GM19035 (cell line): ENCODE data around the gene C1orf21.

Experiments used
- ATAC-seq: cut with Tn5 transposase; IDR thresholded peaks from one replicate; pipeline ENCODE4 v1.9.1; 2021; ENCODE audit not compliant: unreplicated experiment

Gene C1orf21

DNA sequence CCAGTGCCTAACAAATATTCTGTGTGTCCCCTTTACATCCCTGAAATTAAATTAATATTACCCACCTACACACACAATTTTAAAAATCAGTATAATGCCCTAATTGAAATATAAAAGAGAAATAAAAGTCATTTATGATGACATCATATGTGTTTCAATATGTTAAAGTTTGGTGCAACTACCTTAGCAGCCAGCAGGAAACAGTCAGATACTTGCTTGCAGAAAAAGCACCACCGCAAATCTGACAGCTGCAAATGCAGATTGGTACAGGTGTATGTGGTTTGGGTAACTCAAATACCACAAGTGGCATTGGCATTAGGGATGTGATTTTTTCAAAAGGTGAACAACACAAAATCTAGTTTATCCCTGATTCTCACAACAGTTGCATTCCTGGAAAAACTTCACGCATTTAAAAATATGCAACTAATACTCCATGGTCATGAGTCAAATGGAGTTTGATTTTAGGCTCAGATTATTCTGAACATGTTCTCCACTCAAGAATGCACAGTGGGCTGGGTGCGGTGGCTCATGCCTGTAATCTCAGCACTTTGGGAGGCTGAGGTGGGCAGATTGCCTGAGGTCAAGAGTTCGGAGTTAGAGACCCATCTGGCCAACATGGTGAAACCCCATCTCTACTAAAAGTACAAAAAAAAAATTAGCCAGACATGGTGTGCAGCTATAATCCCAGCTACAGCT is 261.5 kb downstream of the C1orf21 start:
- ATAC-seq = no peak

GRCh38 chr1:184648856-184649201 is 262.0 kb downstream of the C1orf21 start:
- no peak for ATAC-seq

DNA sequence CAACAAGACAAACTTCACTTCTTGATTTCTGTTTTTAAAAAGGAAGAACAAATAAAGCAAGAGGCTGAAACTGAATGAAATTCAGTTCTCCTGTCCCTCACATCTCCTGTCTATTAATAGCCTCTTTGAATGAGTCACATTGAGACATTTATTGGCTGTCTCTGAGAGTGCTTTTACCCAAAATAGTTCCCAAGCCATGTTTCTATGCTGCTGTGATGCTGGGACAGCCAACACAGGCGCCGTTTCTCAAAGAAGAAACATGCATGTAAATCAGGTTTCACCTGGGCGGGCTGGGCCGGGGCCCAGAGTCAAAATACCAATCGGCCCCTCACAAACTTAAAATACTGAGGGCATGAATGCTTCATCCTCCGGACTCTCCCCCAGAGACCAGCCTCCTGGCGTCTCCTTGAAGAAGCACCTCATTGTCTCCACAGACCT is 262.6 kb downstream of the C1orf21 start:
- ATAC-seq = peak; percentile 94

DNA sequence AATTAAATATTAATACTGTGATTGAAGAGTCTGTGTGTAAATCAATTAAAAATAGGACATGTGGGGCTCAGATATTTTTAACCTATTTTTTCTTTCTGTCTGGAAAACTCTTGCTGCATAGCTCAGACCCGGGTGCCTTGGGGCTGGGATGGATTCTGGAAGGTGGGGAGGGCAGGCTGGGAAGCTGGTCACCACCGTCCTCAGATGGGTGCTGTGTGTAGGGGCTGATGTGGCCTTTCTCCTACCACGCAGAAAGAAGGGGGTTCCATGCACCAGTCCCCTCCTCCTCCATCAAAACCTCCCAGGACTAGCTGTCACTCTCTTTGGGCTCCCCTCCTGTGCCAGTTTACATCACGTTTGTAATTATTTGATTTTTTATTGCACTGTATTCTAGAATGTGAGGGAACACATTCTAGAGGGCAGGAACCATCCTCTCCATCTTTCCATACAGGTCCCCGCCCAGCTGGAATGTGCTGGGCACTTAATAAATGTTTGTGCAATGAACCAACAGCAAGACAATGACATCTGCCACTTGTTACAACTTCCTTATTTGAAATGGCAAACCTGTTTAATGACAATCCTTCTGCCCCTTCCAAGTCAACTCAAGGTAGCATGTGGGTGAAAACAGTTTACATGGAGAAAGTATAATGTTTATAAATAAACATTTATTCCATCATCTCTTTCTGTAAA is 263.5 kb downstream of the C1orf21 start:
- no peak for ATAC-seq

DNA sequence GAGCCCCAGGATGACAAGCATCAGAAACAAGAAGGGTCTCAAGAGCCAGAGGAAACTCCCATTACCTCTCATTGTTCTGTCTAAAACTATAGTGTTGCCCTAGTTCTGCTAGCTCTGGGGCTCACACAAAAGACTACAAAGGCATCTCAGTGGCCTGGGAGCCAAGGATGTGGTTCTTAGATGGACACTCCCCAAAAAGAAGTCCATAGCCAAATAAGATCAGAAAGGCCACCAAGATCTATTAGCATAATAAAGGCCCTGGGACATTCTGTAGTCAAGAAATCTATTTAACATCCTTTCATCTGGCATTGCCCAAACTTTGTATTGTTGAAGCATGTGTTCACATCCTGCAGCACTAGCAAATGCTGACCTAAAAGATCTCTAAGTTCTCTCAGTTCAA is 268.4 kb downstream of the C1orf21 start:
- no peak for ATAC-seq

DNA sequence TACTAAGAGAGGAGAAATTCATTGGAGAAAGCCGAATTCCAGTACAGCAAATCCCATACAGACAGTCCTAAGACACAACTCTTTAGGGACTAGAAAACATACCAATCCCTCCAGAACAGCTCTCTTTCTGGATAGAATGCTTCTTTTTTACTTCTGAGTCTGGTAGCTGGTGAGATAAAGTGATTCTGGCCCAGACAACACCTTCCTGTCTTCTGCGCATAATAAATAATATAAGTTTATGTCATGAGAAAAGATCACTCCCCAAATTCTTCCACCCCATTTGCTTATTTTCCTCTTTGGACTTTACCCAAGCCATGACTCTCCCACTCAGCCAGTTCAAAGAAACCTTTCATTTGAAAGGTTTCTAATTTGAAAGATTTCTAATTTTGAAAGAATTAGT is 269.4 kb downstream of the C1orf21 start:
- no peak for ATAC-seq

GRCh38 chr1:184658055-184658454 is 271.2 kb downstream of the C1orf21 start:
- no peak for ATAC-seq

GRCh38 chr1:184660462-184661191 is 273.8 kb downstream of the C1orf21 start:
- no peak for ATAC-seq

DNA sequence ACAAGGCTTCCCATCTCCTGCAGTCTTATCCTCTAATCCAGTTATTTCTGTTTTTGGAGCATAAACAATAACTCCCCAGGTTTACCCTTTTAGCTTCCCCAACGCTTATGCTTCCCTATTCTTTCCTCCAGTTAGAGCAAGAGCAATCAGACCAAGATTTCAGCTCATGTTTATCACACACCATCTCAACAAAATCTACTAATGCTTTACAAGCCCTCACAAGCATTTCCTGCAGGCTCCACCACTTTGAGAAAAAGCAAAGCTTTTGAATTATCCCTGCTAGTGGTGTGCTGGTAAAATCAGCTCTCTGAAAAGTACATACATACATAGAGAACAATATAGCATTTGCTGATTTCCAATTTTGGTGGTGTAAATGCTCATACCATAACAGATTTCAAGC is 275.0 kb downstream of the C1orf21 start:
- no peak for ATAC-seq

DNA sequence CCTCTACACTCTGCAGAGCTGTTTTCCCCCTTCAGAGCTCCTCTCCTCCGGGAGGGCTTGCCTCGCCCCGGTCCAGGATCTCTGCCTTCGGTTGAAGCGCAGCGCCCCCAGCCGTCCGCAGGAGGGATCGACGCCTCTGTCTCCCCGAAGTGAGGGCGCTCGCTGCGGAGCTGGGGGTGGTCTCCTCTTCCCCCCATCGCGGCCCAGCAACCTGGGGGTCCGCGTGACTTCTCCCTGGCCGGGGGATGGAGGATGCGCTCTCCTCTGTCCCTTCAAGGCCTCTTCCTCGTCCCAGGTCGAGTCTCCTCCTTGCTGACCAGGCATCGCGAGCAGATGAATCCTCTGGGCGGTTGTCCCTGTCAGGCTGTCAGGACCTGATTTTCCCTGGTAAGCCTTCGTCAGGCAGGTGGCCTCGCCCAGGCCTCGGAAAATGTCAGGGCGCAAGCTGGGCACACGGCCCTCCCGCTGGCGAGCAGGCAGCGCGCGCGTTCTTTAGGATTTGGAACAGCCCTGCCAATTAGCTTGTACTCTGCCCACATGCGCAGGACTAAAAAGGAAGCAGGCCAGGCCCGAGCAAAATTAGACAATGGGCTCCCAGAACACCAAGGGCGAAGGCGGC is 277.3 kb downstream of the C1orf21 start:
- no peak for ATAC-seq

GRCh38 chr1:184664661-184665060 is 277.8 kb downstream of the C1orf21 start:
- no peak for ATAC-seq

DNA sequence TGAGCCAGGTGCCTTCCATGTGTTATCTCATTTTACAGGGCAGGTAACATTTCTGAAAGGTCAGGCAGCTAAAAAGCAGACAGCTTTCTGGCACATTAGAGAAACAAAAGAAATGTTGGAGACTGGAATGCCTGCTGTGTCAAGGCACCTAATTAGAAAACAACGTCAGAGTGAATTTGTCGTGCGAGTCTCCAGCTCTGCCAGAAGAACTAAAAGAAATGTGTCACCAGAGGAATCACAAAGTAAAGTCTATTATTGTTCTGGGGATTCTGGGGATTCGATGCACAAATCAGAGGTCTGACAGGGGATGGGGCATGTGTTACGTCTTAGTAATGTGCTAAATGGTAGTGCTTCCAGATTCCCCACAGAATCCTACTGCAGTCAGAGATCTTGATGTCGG is 278.5 kb downstream of the C1orf21 start:
- ATAC-seq = no peak

- no peak for ATAC-seq
Observed at GRCh38 chr1:184669391-184669790, 282.6 kb downstream of the C1orf21 start.

DNA sequence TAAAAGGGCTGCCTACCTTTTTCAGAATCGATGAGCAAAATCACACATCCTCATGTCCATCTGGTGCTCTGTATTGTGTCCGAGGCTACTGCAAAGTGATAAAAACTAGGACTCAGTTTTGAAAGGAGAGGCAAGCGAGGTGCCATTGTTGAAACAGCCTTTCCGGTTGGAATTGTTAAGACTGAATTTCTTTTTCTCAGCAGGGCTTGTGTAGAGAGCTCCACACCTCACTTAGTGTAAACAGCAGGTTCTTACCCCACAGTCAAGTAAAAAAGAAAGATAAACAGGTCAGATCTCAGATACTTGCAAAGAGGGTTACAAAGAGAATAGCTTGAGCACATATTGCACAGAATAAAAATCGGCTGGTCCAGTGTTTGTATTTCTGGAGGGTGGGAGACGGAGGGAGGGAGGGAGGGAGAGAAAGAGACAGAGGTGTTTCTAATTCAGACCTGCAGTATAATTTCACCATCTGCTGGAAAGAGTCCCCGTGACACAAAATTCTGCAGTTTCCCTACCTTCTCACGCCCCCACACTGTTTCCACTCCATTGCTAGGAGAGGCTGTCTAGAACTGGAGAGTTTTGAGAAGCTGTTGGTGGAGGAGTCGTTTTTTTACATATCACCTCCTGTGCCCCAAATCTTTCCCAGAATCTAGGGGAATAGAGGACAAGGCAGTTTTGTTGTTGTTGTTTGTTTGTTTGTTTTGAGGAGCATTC is 285.3 kb downstream of the C1orf21 start:
- no peak for ATAC-seq

- no peak for ATAC-seq
Observed at GRCh38 chr1:184673305-184673704, 286.5 kb downstream of the C1orf21 start.

GRCh38 chr1:184677344-184677743 is 290.5 kb downstream of the C1orf21 start:
- ATAC-seq = no peak
